DOHH2 (cell line): ENCODE results near the gene RSL1D1.

ENCODE experiments used
- H3F3A ChIP-seq: fragments of 200-600 bp; sonication (generic), shearing (Covaris generic); 2 replicates; pipeline ENCODE4 v1.6.0; 2016; ENCODE audit warnings: antibody characterized with exemption, mild to moderate bottlenecking; ENCODE audit not compliant: control insufficient read depth, insufficient read depth
- H3K27ac ChIP-seq: fragments of 200-600 bp; sonication (generic); 2 replicates; pipeline ENCODE4 v1.5.1; 2014; ENCODE audit warnings: low read depth, mild to moderate bottlenecking, low read length, moderate library complexity
- H3K27me3 ChIP-seq: fragments of 200-600 bp; sonication (generic); 2 replicates; pipeline ENCODE4 v1.6.1; 2014; ENCODE audit warnings: mild to moderate bottlenecking, low read length, mixed read lengths; ENCODE audit not compliant: control insufficient read depth
- H3K36me3 ChIP-seq: fragments of 200-600 bp; sonication (generic); 2 replicates; pipeline ENCODE4 v1.6.1; 2014; ENCODE audit warnings: mild to moderate bottlenecking, low read length, moderate library complexity, mixed read lengths; ENCODE audit not compliant: control insufficient read depth
- H3K4me1 ChIP-seq: fragments of 200-600 bp; sonication (generic); 2 replicates; pipeline ENCODE4 v1.6.1; 2014; ENCODE audit warnings: mild to moderate bottlenecking, low read length, mixed read lengths; ENCODE audit not compliant: control insufficient read depth
- H3K4me2 ChIP-seq: fragments of 200-600 bp; sonication (generic); 2 replicates; pipeline ENCODE4 v1.6.0; 2014; ENCODE audit warnings: mild to moderate bottlenecking, low read length, moderate library complexity
- H3K4me3 ChIP-seq: fragments of 200-600 bp; sonication (generic); 2 replicates; pipeline ENCODE4 v1.5.1; 2014; ENCODE audit warnings: mild to moderate bottlenecking, low read length, mixed read lengths
- H3K79me2 ChIP-seq: fragments of 200-600 bp; sonication (generic); 2 replicates; pipeline ENCODE4 v1.6.1; 2014; ENCODE audit warnings: mild to moderate bottlenecking, low read length, mixed read lengths; ENCODE audit not compliant: control insufficient read depth
- H3K9me2 ChIP-seq: fragments of 200-600 bp; sonication (generic); replicated peaks from 2 replicates; pipeline ENCODE4 v1.6.1; 2014; ENCODE audit warnings: mild to moderate bottlenecking, low read length, mixed read lengths; ENCODE audit not compliant: control insufficient read depth
- H3K9me3 ChIP-seq: fragments of 200-600 bp; sonication (generic); 2 replicates; pipeline ENCODE4 v1.6.1; 2014; ENCODE audit warnings: antibody characterized with exemption, low read length, mixed read lengths; ENCODE audit not compliant: control insufficient read depth, insufficient read depth
- H4K20me1 ChIP-seq: fragments of 200-600 bp; sonication (generic); 2 replicates; pipeline ENCODE4 v1.6.0; 2014; ENCODE audit warnings: low read depth, mild to moderate bottlenecking, antibody characterized with exemption, low read length, moderate library complexity; ENCODE audit not compliant: control insufficient read depth, insufficient read depth
- EZH2phosphoT487 ChIP-seq: fragments of 200-600 bp; sonication (generic); IDR thresholded peaks from 2 replicates; pipeline ENCODE4 v1.6.1; 2017; ENCODE audit warnings: borderline replicate concordance, mild to moderate bottlenecking, antibody characterized with exemption, low read length, moderate library complexity, mixed read lengths
- TF ChIP-seq, protein P1 (sequence below): fragments of 200-600 bp; sonication (generic); IDR thresholded peaks from one replicate; pipeline ENCODE4 v1.5.1; 2014; ENCODE audit warnings: antibody characterized with exemption, mild to moderate bottlenecking, low read depth, low read length; ENCODE audit not compliant: poor library complexity, severe bottlenecking

Gene RSL1D1

GRCh38 chr16:11868412-11868980 lies 17.2 kb upstream of the RSL1D1 start:
- Histone ChIP-seq H3K36me3 (peaks cover 56% of the 10 kb centered on the region), H3K9me3 (no peaks in the 10 kb centered on the region), H3K4me3 (no peak overlapping the region), H3K27ac (no peak overlapping the region), H3K79me2 (peaks cover 24% of the 10 kb centered on the region), H3K4me2 (no peak overlapping the region), H3K27me3 (no peaks in the 10 kb centered on the region), H3K9me2 (no peaks in the 10 kb centered on the region), H3F3A (peaks cover 45% of the 10 kb centered on the region), H4K20me1 (peaks cover 15% of the 10 kb centered on the region; the same call in 1 of the 2 replicates), H3K4me1 (peaks cover 19% of the 10 kb centered on the region)
- TF ChIP-seq, protein P1, sequence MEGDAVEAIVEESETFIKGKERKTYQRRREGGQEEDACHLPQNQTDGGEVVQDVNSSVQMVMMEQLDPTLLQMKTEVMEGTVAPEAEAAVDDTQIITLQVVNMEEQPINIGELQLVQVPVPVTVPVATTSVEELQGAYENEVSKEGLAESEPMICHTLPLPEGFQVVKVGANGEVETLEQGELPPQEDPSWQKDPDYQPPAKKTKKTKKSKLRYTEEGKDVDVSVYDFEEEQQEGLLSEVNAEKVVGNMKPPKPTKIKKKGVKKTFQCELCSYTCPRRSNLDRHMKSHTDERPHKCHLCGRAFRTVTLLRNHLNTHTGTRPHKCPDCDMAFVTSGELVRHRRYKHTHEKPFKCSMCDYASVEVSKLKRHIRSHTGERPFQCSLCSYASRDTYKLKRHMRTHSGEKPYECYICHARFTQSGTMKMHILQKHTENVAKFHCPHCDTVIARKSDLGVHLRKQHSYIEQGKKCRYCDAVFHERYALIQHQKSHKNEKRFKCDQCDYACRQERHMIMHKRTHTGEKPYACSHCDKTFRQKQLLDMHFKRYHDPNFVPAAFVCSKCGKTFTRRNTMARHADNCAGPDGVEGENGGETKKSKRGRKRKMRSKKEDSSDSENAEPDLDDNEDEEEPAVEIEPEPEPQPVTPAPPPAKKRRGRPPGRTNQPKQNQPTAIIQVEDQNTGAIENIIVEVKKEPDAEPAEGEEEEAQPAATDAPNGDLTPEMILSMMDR, result no peak
- TF ChIP-seq EZH2phosphoT487, result no peak

DNA sequence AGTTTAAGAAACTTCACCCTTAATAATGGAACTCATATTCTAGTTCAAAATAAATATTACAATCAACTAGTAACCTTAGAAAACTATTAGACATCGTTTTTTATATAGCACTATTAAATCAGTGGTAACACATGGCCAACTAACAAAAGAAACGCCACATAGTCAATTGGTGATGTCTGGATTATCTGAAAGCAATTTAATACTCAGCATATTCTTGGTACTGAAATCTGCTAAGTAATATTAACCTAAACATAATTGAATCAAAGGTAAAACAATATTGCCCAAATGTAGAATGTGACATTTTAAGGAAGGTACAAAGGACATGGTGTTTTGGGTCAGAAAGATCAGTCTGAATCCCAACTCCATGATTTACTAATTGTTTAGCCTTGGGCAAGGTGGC lies 11.1 kb upstream of the RSL1D1 start:
- Histone ChIP-seq H3K36me3 (no peaks in the 10 kb centered on the region; the same call in 1 of the 2 replicates), H3K9me3 (no peaks in the 10 kb centered on the region), H3K79me2 (peaks cover 59% of the 10 kb centered on the region), H3K4me2 (no peak overlapping the region), H3K4me3 (no peak overlapping the region), H3K27me3 (no peaks in the 10 kb centered on the region), H3K9me2 (no peaks in the 10 kb centered on the region), H4K20me1 (peaks cover 8% of the 10 kb centered on the region; the same call in 1 of the 2 replicates), H3F3A (peaks cover 17% of the 10 kb centered on the region), H3K4me1 (peaks cover 19% of the 10 kb centered on the region), H3K27ac (no peak overlapping the region)
- TF ChIP-seq, protein P1, result no peak
- no peak for TF ChIP-seq EZH2phosphoT487

- TF ChIP-seq EZH2phosphoT487, result no peak
- TF ChIP-seq, protein P1, result no peak
- Histone ChIP-seq H3K27ac (no peak overlapping the region), H3K9me3 (no peaks in the 10 kb centered on the region), H4K20me1 (0 out of 2 replicates have a peak, but pooled peaks cover 7% of the 10 kb centered on the region), H3K4me3 (no peak overlapping the region), H3K79me2 (peaks cover 80% of the 10 kb centered on the region), H3K27me3 (no peaks in the 10 kb centered on the region), H3K9me2 (no peaks in the 10 kb centered on the region), H3K4me1 (peaks cover 15% of the 10 kb centered on the region), H3K36me3 (peaks cover 5% of the 10 kb centered on the region; the same call in 1 of the 2 replicates), H3K4me2 (no peak overlapping the region), H3F3A (0 out of 2 replicates have a peak, but pooled peaks cover 3% of the 10 kb centered on the region)
These were observed 5.8 kb upstream of the RSL1D1 start for GRCh38 chr16:11857161-11857560.
